PFSK-1 (cell line): ENCODE results near the gene NMT2.

Source experiments
- FOXP2 ChIP-seq: optimal IDR thresholded peaks from 2 replicates; pipeline ENCODE3; 2011; ENCODE audit warnings: borderline replicate concordance, control low read depth, inconsistent platforms; ENCODE audit not compliant: insufficient read depth; ENCODE audit errors: extremely low read length, extremely low read depth
- POLR2AphosphoS5 ChIP-seq: IDR thresholded peaks from 2 replicates; pipeline ENCODE4 v1.6.1; 2012; ENCODE audit warnings: low read depth, mild to moderate bottlenecking, control low read depth, low read length, moderate library complexity
- SIN3A ChIP-seq: IDR thresholded peaks from 2 replicates; pipeline ENCODE4 v1.6.1; 2012; ENCODE audit warnings: mild to moderate bottlenecking, low read length, moderate library complexity, borderline replicate concordance; ENCODE audit not compliant: insufficient read depth
- TAF1 ChIP-seq: IDR thresholded peaks from 2 replicates; pipeline ENCODE4 v1.6.1; 2012; ENCODE audit warnings: low read length, control low read depth, borderline replicate concordance; ENCODE audit not compliant: insufficient read depth
- TF ChIP-seq, protein P1 (sequence below), 2 experiments: IDR thresholded peaks; 2 replicates each; pipeline versions ENCODE4 v1.6.1 to v1.8.0; 2011 to 2012; ENCODE audit warnings: low read depth in 2 of 2, low read length in 2 of 2, control low read depth in 1 of 2, inconsistent platforms in 1 of 2, mild to moderate bottlenecking in 1 of 2, moderate library complexity in 1 of 2; ENCODE audit not compliant: insufficient read depth in 1 of 2

The NMT2 gene

DNA sequence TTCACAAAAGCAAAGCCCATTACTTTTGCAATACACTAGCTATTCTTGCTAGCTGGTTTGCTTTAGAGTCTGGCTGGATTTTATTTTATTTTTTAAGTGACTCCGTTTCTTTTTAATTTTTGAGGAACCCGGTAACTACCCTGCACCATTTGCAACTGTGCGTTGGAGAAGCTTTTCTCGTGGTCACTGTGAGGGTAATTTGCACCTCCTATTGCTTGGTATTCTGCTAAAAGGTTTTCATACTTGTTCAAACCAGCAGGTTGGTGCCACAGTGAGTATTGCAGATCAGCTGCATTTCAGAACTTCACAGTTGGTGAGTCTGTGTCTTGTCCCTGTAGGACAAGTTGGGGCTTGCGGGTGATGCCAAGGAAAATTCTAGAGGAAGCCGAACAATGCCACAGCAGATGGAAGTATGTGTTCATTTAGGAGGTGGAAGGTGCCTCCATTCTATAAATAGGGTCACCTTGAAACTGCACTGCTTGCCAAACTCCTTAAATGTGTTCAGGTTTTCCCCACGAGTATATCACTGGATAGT, 3.9 kb upstream of the NMT2 start:
- no peak for TF ChIP-seq SIN3A
- TF ChIP-seq FOXP2: no peak
- no peak for TF ChIP-seq POLR2AphosphoS5
- TF ChIP-seq TAF1: no peak
- TF ChIP-seq, protein P1, sequence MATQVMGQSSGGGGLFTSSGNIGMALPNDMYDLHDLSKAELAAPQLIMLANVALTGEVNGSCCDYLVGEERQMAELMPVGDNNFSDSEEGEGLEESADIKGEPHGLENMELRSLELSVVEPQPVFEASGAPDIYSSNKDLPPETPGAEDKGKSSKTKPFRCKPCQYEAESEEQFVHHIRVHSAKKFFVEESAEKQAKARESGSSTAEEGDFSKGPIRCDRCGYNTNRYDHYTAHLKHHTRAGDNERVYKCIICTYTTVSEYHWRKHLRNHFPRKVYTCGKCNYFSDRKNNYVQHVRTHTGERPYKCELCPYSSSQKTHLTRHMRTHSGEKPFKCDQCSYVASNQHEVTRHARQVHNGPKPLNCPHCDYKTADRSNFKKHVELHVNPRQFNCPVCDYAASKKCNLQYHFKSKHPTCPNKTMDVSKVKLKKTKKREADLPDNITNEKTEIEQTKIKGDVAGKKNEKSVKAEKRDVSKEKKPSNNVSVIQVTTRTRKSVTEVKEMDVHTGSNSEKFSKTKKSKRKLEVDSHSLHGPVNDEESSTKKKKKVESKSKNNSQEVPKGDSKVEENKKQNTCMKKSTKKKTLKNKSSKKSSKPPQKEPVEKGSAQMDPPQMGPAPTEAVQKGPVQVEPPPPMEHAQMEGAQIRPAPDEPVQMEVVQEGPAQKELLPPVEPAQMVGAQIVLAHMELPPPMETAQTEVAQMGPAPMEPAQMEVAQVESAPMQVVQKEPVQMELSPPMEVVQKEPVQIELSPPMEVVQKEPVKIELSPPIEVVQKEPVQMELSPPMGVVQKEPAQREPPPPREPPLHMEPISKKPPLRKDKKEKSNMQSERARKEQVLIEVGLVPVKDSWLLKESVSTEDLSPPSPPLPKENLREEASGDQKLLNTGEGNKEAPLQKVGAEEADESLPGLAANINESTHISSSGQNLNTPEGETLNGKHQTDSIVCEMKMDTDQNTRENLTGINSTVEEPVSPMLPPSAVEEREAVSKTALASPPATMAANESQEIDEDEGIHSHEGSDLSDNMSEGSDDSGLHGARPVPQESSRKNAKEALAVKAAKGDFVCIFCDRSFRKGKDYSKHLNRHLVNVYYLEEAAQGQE (IDR thresholded peaks at IDR 0.05; ENCODE audit: insufficient read depth in 1 of 2, low read depth in 2 of 2, low read length in 2 of 2): no peak

DNA sequence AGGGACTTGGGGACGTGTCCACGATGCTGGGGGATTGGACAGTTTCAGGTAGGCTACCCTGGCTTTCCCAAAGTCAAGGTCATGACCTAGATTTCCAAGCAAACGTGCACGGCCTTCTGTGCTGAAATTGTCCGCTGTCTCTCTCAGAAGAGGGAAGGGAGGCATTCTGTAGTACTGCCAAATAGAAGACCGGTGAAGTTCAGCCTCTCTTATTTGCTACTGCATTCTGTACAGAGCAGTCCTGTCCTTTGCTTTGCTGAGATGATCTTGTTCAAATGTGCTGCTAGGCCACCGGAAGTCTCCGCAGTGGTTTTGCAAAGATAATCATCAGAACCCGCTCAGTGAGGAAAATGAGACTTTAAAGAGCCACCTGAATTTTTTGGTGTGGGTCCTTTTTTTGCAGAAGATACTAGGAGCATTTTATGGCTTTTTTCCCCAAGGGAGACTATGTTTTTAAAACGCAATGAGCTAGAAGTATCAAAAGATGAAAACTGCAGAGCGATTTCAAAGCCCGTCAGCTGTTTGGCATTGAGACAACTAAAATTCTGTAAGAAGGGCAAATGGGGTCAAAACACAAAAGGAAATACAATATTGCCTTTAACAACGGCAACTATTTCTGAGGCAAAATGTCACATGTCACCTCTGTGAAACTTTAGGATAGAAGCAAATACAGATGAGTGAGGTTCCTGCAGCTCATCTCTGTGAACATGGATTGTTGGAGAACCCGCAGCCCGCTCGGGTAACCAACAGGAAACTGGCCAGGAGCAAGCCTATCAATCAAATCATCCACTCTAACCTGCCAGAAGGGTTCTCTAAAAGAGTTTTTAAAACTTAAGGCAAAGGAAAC, 1.3 kb upstream of the NMT2 start:
- TF ChIP-seq, protein P1 (IDR thresholded peaks at IDR 0.05; ENCODE audit: insufficient read depth in 1 of 2, low read depth in 2 of 2, low read length in 2 of 2): no peak
- no peak for TF ChIP-seq SIN3A
- no peak for TF ChIP-seq TAF1
- no peak for TF ChIP-seq FOXP2
- no peak for TF ChIP-seq POLR2AphosphoS5

DNA sequence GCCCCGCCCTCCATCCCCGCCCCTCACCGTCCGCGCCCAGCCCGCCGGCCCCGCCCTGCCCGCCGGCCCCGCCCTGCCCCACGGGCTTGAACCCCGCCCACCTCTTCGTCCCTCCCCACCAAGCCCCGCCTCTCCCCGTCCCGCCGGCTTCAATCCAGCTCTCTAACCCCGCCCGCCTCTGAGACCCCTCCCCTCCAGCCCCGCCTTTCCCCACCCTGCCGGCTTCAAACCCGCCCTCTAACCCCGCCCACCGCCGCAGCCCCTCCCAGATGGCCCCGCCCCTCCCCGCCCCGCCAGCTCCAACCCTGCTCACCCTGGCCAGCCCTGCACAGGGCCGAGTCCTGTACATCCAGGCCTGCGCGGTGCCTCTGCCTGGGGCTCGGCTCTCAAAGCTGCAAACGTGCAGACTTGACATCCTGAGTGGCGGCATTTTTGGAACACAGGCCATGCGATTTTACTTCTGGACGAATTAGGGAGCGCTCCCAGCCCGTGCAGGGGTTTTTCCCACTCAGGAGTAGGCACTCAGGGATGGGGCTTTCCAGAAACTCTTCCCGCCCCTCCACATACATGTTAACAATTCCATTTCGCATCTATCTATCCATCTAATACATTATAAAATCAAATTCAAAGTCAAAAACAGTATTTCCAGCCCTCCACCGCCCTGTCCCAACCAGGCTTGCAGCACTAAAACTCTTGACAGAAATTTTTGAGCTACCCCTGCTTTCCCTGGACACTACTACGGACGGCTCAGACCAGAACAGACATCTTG, 477 bp upstream of the NMT2 start:
- no peak for TF ChIP-seq FOXP2
- TF ChIP-seq TAF1: no peak
- TF ChIP-seq POLR2AphosphoS5: peak; percentile 5; the same call in 1 of the 2 replicates
- no peak for TF ChIP-seq SIN3A

DNA sequence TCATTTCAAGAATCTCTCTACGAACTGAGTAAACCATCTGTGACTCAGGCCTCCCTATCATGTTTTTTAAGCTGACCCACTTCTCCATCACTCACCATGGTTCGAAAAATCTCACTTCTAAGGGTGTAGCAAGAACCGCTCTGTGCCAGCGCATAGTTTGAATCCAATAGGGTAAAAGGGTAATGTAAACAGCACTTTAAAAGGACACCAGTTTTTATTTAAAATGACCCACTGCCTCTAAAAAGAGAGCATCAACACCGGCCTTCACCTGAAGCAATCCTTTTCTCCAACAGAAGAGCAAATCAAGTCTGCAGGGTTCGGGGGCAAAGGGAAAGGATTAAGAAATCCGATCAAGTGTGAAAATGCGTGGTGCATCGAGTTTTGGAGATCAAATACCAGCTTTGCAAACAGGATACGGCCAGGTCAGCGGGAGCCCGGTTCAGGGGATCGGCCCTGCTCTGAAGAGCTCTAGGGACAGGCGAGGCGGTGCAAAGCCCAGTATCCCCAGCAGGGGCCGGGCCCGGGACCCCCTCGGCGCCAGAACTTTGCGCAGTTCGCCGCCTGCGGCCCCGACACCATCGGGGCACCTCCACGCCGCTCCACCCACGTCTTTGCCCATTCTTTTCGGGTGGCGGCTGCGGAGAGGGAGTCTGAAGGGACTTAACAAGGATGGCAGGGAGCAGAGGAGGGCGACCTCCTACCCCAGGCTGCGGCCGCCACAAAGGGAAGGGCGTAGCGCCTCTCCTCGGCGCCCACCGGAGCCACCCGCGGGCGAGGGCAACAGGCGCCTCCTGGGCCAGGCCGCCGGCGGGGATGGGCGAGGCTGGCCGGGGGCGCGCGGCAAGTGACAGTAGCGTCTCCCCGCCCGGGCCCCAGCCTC, 842 bp downstream of the NMT2 start:
- TF ChIP-seq TAF1: no peak

DNA sequence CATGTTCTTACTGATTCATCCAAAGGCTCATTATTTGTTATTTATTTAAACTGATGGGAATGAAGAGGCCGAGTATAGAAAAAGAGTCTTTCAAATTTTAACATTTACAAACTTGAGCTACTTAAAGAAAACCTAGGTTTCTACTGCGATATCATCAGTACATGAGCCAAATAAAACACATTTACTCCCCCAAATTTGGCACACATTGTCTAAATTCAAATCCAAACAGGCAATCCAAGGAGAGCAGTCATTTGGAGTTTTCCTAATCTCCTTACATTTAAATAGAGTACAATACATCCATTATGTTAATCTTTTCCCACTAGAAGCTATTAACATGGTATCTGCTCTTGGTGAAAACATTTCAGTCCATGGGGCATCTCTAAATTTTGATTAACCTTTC, 2.2 kb downstream of the NMT2 start:
- TF ChIP-seq TAF1: no peak

DNA sequence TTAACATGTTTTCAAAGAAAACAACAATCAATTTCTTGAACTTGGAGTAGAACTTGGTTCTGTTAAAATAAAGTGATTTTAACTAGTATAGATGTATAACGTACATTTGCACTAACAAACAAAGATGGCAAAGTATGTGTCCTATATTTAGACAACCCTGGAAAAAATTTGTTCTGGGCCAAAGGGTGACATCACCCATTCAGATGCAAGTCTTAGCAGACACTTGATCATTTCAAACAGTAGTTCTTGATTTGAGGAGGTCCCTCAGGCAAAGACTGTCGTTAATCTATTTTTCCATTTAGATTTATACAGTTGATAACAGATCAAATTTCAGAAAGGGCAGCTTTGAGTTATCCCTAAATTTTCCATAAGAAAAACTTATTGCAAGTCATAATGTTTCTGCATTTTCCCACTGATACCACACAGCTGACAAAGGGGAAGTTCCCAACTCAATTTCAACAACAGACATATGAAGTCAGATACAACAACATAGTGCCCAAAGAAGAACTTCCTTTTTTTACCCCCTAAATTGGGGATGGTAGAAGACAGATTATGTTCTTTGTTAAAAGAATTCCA, 5.2 kb downstream of the NMT2 start:
- TF ChIP-seq FOXP2 (no peak), TAF1 (no peak), SIN3A (no peak), POLR2AphosphoS5 (no peak)
- TF ChIP-seq, protein P1 (IDR thresholded peaks at IDR 0.05; ENCODE audit: insufficient read depth in 1 of 2, low read depth in 2 of 2, low read length in 2 of 2): no peak
